ENCODE results near the gene FAAP100.

- no peak for TF ChIP-seq CTCF (IDR thresholded peaks at IDR 0.05)
- no peak for TF ChIP-seq POLR2A (IDR thresholded peaks at IDR 0.05)
- no peak for TF ChIP-seq EP300 (IDR thresholded peaks at IDR 0.05)
Measured at GRCh38 chr17:81540676-81541027, 11.5 kb downstream of the FAAP100 start.

Measured in tibial nerve (tissue), 4 donors.